Left ventricle myocardium inferior (tissue), 1 donor: ENCODE measurements around the gene P4HA2. TPM values are rescaled to one million over a fixed set of nuclear protein-coding genes. Genes with fewer than 3 reads are reported as not detected.

Source experiments
- DNase-seq: peaks from one replicate; pipeline ENCODE4 v3.0.0-alpha.2; 2020
- H3K27ac ChIP-seq: fragments of 200-600 bp; replicated peaks from 2 replicates; pipeline ENCODE4 v1.8.0; 2021
- H3K27me3 ChIP-seq: fragments of 200-600 bp; 2 replicates; pipeline ENCODE4 v1.8.0; 2021; ENCODE audit warnings: low read depth
- H3K36me3 ChIP-seq: fragments of 200-600 bp; 2 replicates; pipeline ENCODE4 v1.8.0; 2021
- H3K4me1 ChIP-seq: fragments of 200-600 bp; 2 replicates; pipeline ENCODE4 v1.8.0; 2021
- H3K4me3 ChIP-seq: fragments of 200-600 bp; 2 replicates; pipeline ENCODE4 v1.8.0; 2021; ENCODE audit warnings: mild to moderate bottlenecking, moderate library complexity
- H3K9me3 ChIP-seq: fragments of 200-600 bp; replicated peaks from 2 replicates; pipeline ENCODE4 v1.8.0; 2021
- intact Hi-C: fragments of 100-400 bp; cut with micrococcal nuclease; formaldehyde crosslinking; loops from one replicate; pipeline ENCODE4 v1.11.0; 2022
- total RNA-seq: library from RNA; stranded (reverse); fragmentation: NEBNext Ultra II Directional; extraction: Animal tissue kit (Norgen Biotek cat#: 25700); gene quantifications from one replicate; pipeline ENCODE4 v1.2.1, GENCODE V29; 2021
- TF ChIP-seq, protein P1 (sequence below): fragments of 200-600 bp; IDR thresholded peaks from 2 replicates; pipeline ENCODE4 v1.8.0; 2021; ENCODE audit warnings: antibody characterized with exemption, mild to moderate bottlenecking, borderline replicate concordance
- donor health status: DM: no; HTN: yes; CAD: no; lungs with severe emphysema.

The P4HA2 gene
- total RNA-seq, 1 donor from 2014 or later, result 80.5 TPM

DNA sequence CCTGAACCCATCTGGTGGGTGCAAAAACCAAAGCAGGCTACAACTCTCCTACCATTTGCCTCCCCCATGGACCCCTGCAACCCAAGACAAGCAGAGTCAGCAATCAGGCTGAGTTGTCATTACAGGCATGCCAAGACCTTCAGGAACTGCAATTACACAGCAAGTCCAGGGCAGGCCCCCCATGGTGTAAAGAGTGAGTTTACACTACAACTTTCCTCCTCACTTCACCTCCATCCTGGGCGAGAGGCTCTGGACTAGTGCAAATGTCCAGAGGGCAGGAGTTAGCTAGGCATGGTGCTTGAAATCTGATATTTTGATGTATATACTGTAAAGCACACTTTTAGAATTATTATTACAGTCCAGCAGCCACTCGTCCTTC lies 7.0 kb upstream of the P4HA2 start:
- no peaks in the 10 kb centered on the region for H3K4me1 ChIP-seq
- H3K27me3 ChIP-seq, result no peaks in the 10 kb centered on the region
- no peak overlapping the region for H3K4me3 ChIP-seq
- H3K36me3 ChIP-seq, result no peaks in the 10 kb centered on the region
- intact Hi-C loops, result no loop called here
- DNase-seq, result no peak
- TF ChIP-seq, protein P1, sequence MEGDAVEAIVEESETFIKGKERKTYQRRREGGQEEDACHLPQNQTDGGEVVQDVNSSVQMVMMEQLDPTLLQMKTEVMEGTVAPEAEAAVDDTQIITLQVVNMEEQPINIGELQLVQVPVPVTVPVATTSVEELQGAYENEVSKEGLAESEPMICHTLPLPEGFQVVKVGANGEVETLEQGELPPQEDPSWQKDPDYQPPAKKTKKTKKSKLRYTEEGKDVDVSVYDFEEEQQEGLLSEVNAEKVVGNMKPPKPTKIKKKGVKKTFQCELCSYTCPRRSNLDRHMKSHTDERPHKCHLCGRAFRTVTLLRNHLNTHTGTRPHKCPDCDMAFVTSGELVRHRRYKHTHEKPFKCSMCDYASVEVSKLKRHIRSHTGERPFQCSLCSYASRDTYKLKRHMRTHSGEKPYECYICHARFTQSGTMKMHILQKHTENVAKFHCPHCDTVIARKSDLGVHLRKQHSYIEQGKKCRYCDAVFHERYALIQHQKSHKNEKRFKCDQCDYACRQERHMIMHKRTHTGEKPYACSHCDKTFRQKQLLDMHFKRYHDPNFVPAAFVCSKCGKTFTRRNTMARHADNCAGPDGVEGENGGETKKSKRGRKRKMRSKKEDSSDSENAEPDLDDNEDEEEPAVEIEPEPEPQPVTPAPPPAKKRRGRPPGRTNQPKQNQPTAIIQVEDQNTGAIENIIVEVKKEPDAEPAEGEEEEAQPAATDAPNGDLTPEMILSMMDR, result no peak
- no peak overlapping the region for H3K27ac ChIP-seq
- no peaks in the 10 kb centered on the region for H3K9me3 ChIP-seq

DNA sequence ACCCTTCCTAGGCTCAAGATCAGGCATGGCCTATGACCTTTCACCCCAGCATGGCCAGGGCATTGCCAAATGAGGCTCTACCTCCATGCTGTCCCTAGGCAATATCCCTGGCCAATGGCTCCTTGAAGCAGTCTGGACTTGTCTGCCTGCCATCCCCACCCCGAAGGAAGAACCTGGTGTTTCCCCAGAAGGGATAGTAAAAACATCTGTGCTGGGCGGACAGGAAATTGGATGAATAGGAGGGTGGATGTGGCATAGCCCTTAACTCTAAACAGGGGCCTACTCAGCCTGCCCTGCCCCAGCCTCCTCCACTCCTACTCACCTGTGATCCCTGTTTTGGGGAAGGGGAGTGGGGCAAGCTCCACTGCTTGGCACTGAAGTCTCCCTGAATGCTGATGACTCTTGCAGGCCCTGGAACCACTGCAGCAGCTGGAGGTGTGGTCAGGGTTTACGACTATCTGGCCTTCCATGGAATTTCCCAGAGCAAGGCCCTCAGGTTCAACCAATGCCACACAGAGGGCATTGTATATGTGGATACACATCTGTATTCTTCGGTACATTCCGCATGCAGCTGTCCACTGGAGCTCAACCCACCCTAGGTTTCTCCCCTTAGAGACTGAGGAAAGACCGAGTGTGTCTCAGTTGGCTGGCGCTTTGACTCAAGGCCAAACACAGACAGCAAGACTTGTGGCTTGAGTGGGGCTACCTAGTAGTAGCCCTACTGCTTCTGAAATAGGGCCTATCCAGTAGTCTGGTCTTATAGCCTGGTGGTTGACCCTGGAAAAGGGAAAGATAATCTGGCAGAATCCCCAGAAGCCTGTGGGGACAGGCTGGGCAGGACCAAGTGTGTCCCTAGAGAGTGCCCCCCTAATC lies 6.4 kb upstream of the P4HA2 start:
- intact Hi-C loops, result no loop called here
- TF ChIP-seq, protein P1, result no peak
- Histone ChIP-seq H3K27me3 (no peaks in the 10 kb centered on the region), H3K4me1 (no peaks in the 10 kb centered on the region), H3K36me3 (no peaks in the 10 kb centered on the region), H3K4me3 (no peak overlapping the region), H3K9me3 (no peaks in the 10 kb centered on the region), H3K27ac (no peak overlapping the region)
- no peak for DNase-seq

DNA sequence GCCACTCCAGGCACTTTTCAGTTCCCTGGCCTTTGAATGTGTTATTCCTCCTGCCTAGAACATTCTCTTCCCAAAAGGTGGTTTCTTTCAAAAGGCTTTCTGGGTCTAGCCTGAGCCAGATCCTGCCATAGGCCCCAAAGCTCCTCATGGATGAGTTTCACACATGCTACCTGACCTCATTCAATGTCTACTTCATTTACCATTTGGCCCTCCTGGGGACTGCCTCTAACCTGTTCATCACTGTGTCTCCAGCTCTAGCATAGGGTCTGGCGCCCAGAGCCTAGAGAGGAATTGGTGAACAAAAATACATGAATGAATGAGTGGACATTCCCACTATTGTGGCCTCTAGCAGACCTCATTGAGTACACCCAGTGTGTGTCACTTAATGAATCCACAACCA lies 5.4 kb upstream of the P4HA2 start:
- Histone ChIP-seq H3K36me3 (no peaks in the 10 kb centered on the region), H3K9me3 (no peaks in the 10 kb centered on the region), H3K4me1 (peaks cover 5% of the 10 kb centered on the region), H3K27ac (no peak overlapping the region), H3K27me3 (no peaks in the 10 kb centered on the region), H3K4me3 (no peak overlapping the region)
- no peak for DNase-seq
- TF ChIP-seq, protein P1, result no peak
- intact Hi-C loops, result no loop called here

DNA sequence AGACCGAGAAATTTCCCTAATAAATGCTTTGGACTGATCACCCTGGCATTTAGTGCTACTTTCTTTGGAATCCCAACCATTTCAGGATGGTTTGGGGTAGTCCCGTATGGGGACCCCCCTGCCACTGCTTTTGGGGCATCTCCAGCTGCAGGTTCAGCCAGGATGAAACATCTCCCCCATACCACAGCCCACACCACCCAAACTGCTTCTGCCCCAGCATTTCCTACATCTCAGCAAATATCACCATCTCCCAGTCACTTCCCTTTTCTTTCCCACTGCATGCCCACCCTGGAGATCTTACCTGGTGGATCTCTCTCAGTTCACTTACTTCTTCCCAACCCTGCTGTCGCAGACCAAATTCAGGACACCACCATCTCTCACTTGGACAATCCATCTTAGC lies 4.8 kb upstream of the P4HA2 start:
- peaks cover 10% of the 10 kb centered on the region for H3K4me1 ChIP-seq
- TF ChIP-seq, protein P1, result no peak
- H3K27ac ChIP-seq, result no peak overlapping the region
- no peak overlapping the region for H3K4me3 ChIP-seq
- no peak for DNase-seq
- no peaks in the 10 kb centered on the region for H3K9me3 ChIP-seq
- no peaks in the 10 kb centered on the region for H3K36me3 ChIP-seq
- H3K27me3 ChIP-seq, result no peaks in the 10 kb centered on the region
- intact Hi-C loops, result no loop called here

DNA sequence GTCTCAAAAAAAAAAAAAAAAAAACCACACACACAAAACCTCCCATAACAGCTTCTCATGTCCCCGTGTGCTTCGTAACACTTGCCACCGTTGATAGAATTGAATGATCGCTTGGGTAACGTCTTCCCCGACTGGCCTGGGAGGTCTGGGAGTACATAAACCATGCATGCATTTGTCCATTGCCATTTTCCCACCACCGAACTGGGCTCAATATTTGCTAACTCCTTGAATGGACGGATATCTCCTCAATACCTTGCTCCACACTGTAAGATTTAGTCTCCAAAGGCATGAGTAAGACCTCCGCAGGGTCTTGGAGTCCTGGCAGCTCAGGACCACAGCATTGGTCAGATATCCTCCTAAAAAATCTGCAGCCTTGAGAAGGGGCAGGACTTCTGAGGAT lies 3.2 kb upstream of the P4HA2 start:
- TF ChIP-seq, protein P1, result no peak
- H3K27me3 ChIP-seq, result no peaks in the 10 kb centered on the region
- intact Hi-C loops, result no loop called here
- H3K4me1 ChIP-seq, result peaks cover 26% of the 10 kb centered on the region
- no peak overlapping the region for H3K4me3 ChIP-seq
- H3K9me3 ChIP-seq, result no peaks in the 10 kb centered on the region
- no peak overlapping the region for H3K27ac ChIP-seq
- H3K36me3 ChIP-seq, result no peaks in the 10 kb centered on the region
- no peak for DNase-seq
